Upper lobe of left lung (tissue), 6 donors: ENCODE measurements around the gene CFTR. TPM values are rescaled to one million over a fixed set of nuclear protein-coding genes. Genes with fewer than 3 reads are reported as not detected.

Experiments used
- ATAC-seq, 2 donors: fragments of 200-7000 bp; cut with Tn5 transposase; one replicate each; pipeline ENCODE4 v1.9.1; 2022; ENCODE audit warnings: mild to moderate bottlenecking in 2 of 2, moderate library complexity in 2 of 2; ENCODE audit not compliant: low FRiP score in 2 of 2
- DNase-seq, 2 donors: peaks; one replicate each; pipeline ENCODE4 v3.0.0-alpha.2; 2019 to 2020
- H3K27ac ChIP-seq, 4 donors: fragments of 200-600 bp; sonication (generic); one replicate each; pipeline ENCODE4 v1.5.1; 2016 to 2019
- H3K27me3 ChIP-seq, 4 donors: fragments of 200-600 bp; sonication (generic); one replicate each; pipeline ENCODE4 v1.5.1; 2017 to 2019
- H3K36me3 ChIP-seq, 4 donors: fragments of 200-600 bp; sonication (generic); one replicate each; pipeline ENCODE4 v1.5.1; 2016 to 2019
- H3K4me1 ChIP-seq, 4 donors: fragments of 200-600 bp; sonication (generic); one replicate each; pipeline ENCODE4 v1.5.1; 2018 to 2019
- H3K4me3 ChIP-seq, 4 donors: fragments of 200-600 bp; sonication (generic); one replicate each; pipeline ENCODE4 v1.5.1; 2017 to 2019; ENCODE audit warnings: mild to moderate bottlenecking in 2 of 4, moderate library complexity in 1 of 4
- H3K9me3 ChIP-seq, 4 donors: fragments of 200-600 bp; sonication (generic); one replicate each; pipeline ENCODE4 v1.5.1; 2018 to 2019
- CTCF ChIP-seq, 6 experiments: fragments of 450-650 bp in 4 of 6; fragments of 200-600 bp in 2 of 6; sonication (generic) in 2 of 6; IDR thresholded peaks; one replicate each; pipeline ENCODE4 v1.5.1; 2016 to 2019; ENCODE audit warnings: antibody characterized with exemption in 6 of 6
- EP300 ChIP-seq, 4 donors: sonication (generic); formaldehyde crosslinking; IDR thresholded peaks; one replicate each; pipeline ENCODE4 v1.5.1; 2017; ENCODE audit warnings: antibody characterized with exemption in 4 of 4, control low read depth in 2 of 4
- POLR2A ChIP-seq, 4 donors: fragments of 450-650 bp; IDR thresholded peaks; one replicate each; pipeline ENCODE4 v1.5.1; 2016 to 2017; ENCODE audit warnings: antibody characterized with exemption in 4 of 4, mild to moderate bottlenecking in 2 of 4
- POLR2AphosphoS5 ChIP-seq, 2 donors: sonication (generic); formaldehyde crosslinking; IDR thresholded peaks; one replicate each; pipeline ENCODE4 v1.5.1; 2017; ENCODE audit warnings: antibody characterized with exemption in 2 of 2
- WGBS, 2 donors: methylation state at CpG; one replicate each; pipeline ENCODE4 v1.1.5; 2017 to 2018; 5-methylcytosine and 5-hydroxymethylcytosine counted together
- total RNA-seq, 6 donors: library from RNA; depleted of rRNA in 4 of 6; stranded (reverse); fragments of >200 nt in 4 of 6; gene quantifications; one replicate each; pipeline versions ENCODE4 v1.1.0 to v1.2.1, GENCODE V29; 2016 to 2021
- donor health status: DM: no; HTN: no; CAD: no; lungs with moderate emphysema.
- donor health status: DM: no; HTN: yes; CAD: no; lungs with severe emphysema.

Gene CFTR
- total RNA-seq, 6 donors from 2014 or later: 4.2 to 36.7 (median 24.8) TPM

GRCh38 chr7:117489911-117490310 is 10.1 kb downstream of the CFTR start:
- 47 to 72% methylated on average over 1 of the region's 1 CpG for WGBS, 2 donors
- H3K27me3 ChIP-seq: no peaks in the 10 kb centered on the region
- H3K4me3 ChIP-seq: no peak overlapping the region
- H3K9me3 ChIP-seq: no peaks in the 10 kb centered on the region
- H3K4me1 ChIP-seq: no peaks in the 10 kb centered on the region
- no peak overlapping the region for H3K27ac ChIP-seq
- TF ChIP-seq POLR2A (IDR thresholded peaks at IDR 0.05): no peak
- no peak for TF ChIP-seq POLR2AphosphoS5 (IDR thresholded peaks at IDR 0.05)
- no peak for TF ChIP-seq CTCF (IDR thresholded peaks at IDR 0.05)
- TF ChIP-seq EP300 (IDR thresholded peaks at IDR 0.05): no peak
- ATAC-seq: no peak
- no peaks in the 10 kb centered on the region for H3K36me3 ChIP-seq
- DNase-seq: no peak

DNA sequence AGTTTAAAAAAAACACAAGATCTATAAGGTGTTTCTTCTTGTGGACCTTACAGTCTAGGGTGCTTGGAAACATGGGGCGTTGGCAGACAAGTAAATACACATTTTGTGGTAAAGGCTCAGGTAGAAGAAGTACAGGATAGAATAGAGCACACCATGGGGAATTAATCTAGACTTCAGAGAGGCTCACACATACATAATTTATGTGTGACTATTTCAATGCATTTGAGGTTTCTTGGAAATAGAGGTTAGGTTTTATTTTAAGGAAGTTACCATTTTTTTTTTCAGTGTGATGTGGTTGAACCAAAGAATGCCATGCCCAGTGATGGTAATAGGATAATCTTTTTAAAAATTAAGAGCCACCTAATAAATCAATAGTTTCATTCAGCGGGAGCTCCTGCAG is 12.8 kb downstream of the CFTR start:
- Histone ChIP-seq H3K27me3 (no peaks in the 10 kb centered on the region), H3K27ac (no peak overlapping the region), H3K4me3 (no peak overlapping the region), H3K36me3 (no peaks in the 10 kb centered on the region), H3K9me3 (no peaks in the 10 kb centered on the region), H3K4me1 (no peaks in the 10 kb centered on the region)
- no peak for TF ChIP-seq POLR2AphosphoS5 (IDR thresholded peaks at IDR 0.05)
- no peak for TF ChIP-seq EP300 (IDR thresholded peaks at IDR 0.05)
- TF ChIP-seq CTCF (IDR thresholded peaks at IDR 0.05): no peak
- no peak for TF ChIP-seq POLR2A (IDR thresholded peaks at IDR 0.05)
- WGBS, 2 donors: 64 to 67% methylated on average over 2 of the region's 2 CpGs
- ATAC-seq (no peak), DNase-seq (no peak)

- no peak overlapping the region for H3K27ac ChIP-seq
- no peaks in the 10 kb centered on the region for H3K4me1 ChIP-seq
- H3K27me3 ChIP-seq: no peaks in the 10 kb centered on the region
- no peak overlapping the region for H3K4me3 ChIP-seq
- H3K36me3 ChIP-seq: no peaks in the 10 kb centered on the region
- no peak for ATAC-seq
- DNase-seq: no peak
- TF ChIP-seq CTCF (IDR thresholded peaks at IDR 0.05): no peak
- no peak for TF ChIP-seq POLR2AphosphoS5 (IDR thresholded peaks at IDR 0.05)
- TF ChIP-seq POLR2A (IDR thresholded peaks at IDR 0.05): no peak
- TF ChIP-seq EP300 (IDR thresholded peaks at IDR 0.05): no peak
- WGBS, 2 donors: 86 to 90% methylated on average over 2 of the region's 2 CpGs
- H3K9me3 ChIP-seq: no peaks in the 10 kb centered on the region
These were observed 13.6 kb downstream of the CFTR start for GRCh38 chr7:117493460-117493859.

DNA sequence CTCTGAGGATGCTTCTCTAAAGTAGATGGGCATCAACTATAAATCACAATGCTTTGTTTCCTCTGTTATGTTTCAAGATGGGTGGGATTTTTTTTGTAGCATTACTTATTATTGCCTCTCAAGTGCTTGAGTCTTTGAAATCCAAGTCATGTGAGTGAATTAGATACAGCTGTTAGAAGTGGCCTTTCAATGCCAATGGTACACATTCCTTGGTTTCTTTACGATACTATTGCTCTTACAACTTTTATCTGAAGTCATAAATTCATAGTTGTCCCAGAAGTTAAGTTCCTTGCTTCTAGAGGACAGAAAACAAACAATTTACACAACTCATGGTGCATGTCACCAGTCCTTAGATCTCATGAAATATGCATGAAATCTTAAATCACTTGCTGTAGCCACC is 15.5 kb downstream of the CFTR start:
- Histone ChIP-seq H3K36me3 (no peaks in the 10 kb centered on the region), H3K4me3 (no peak overlapping the region), H3K27ac (no peak overlapping the region), H3K4me1 (no peaks in the 10 kb centered on the region), H3K27me3 (no peaks in the 10 kb centered on the region), H3K9me3 (no peaks in the 10 kb centered on the region)
- 57 to 74% methylated on average over 1 of the region's 1 CpG for WGBS, 2 donors
- DNase-seq: no peak
- TF ChIP-seq POLR2AphosphoS5 (IDR thresholded peaks at IDR 0.05): no peak
- TF ChIP-seq CTCF (IDR thresholded peaks at IDR 0.05): no peak
- no peak for TF ChIP-seq EP300 (IDR thresholded peaks at IDR 0.05)
- TF ChIP-seq POLR2A (IDR thresholded peaks at IDR 0.05): no peak
- no peak for ATAC-seq

DNA sequence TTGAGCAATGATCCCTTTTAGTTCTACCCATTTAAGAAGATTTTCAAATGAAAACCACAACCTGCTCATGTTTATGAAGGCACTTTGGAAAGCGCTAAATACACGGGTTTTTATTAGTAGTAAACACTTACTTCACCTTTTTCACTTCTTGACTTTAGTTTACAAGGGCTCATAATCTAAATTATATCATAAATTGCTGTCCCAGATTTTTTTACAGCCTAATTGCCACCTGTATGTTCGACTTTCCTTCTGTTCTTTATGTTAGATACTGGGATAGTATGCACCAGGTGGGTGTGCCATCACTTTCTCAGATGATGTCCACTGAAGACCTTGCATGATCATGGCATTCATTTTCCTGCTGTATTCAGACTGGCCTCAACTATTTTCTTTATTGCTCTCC is 22.5 kb downstream of the CFTR start:
- H3K36me3 ChIP-seq: no peaks in the 10 kb centered on the region
- no peak overlapping the region for H3K27ac ChIP-seq
- no peak overlapping the region for H3K4me3 ChIP-seq
- no peak for TF ChIP-seq POLR2A (IDR thresholded peaks at IDR 0.05)
- no peak for TF ChIP-seq POLR2AphosphoS5 (IDR thresholded peaks at IDR 0.05)
- TF ChIP-seq CTCF (IDR thresholded peaks at IDR 0.05): no peak
- TF ChIP-seq EP300 (IDR thresholded peaks at IDR 0.05): no peak
- WGBS, 2 donors: 69 to 74% methylated on average over 3 of the region's 3 CpGs
- H3K4me1 ChIP-seq: no peaks in the 10 kb centered on the region
- DNase-seq (no peak), ATAC-seq (no peak)
- no peaks in the 10 kb centered on the region for H3K27me3 ChIP-seq
- no peaks in the 10 kb centered on the region for H3K9me3 ChIP-seq
